ENCODE measurements around the gene RHOF.
"Not testable (repeated sequence)": the region's sequence is repeated elsewhere in the genome, so short reads cannot be mapped to it uniquely, and the experiment has no call there.

RHOF gene

GRCh38 chr12:121773011-121773777, 20.3 kb downstream of the RHOF start:
- peak; percentile 78 for DNase-seq

GRCh38 chr12:121770813-121771625, 22.5 kb downstream of the RHOF start:
- no peak for DNase-seq

- DNase-seq = no peak
Observed at GRCh38 chr12:121770388-121770787, 23.1 kb downstream of the RHOF start.

GRCh38 chr12:121769831-121770301, 23.6 kb downstream of the RHOF start:
- no peak for DNase-seq

- no peak for DNase-seq
Observed at GRCh38 chr12:121769297-121769830, 24.1 kb downstream of the RHOF start.

GRCh38 chr12:121767525-121768016, 25.9 kb downstream of the RHOF start:
- no peak for DNase-seq

- no peak for DNase-seq
Observed at GRCh38 chr12:121766290-121767039, 27.0 kb downstream of the RHOF start.

- no peak for DNase-seq
Observed at GRCh38 chr12:121765573-121765972, 27.9 kb downstream of the RHOF start.

- DNase-seq = no peak
Observed at GRCh38 chr12:121764808-121765207, 28.7 kb downstream of the RHOF start.

- no peak for DNase-seq
Observed at GRCh38 chr12:121762269-121762668, 31.2 kb downstream of the RHOF start.

GRCh38 chr12:121758536-121758935, 35.0 kb downstream of the RHOF start:
- DNase-seq = not testable (repeated sequence)

- DNase-seq = no peak
Observed at GRCh38 chr12:121755591-121755990, 37.9 kb downstream of the RHOF start.

GRCh38 chr12:121754836-121755235, 38.7 kb downstream of the RHOF start:
- no peak for DNase-seq

GRCh38 chr12:121753844-121754264, 39.6 kb downstream of the RHOF start:
- no peak for DNase-seq

GRCh38 chr12:121751749-121752351, 41.6 kb downstream of the RHOF start:
- DNase-seq = no peak

- DNase-seq = no peak
Observed at GRCh38 chr12:121751034-121751433, 42.5 kb downstream of the RHOF start.

- no peak for DNase-seq
Observed at GRCh38 chr12:121750507-121750955, 43.0 kb downstream of the RHOF start.

- DNase-seq = no peak
Observed at GRCh38 chr12:121749267-121749666, 44.2 kb downstream of the RHOF start.

- peak; percentile 16 for DNase-seq
Observed at GRCh38 chr12:121748571-121749265, 44.8 kb downstream of the RHOF start.

- no peak for DNase-seq
Observed at GRCh38 chr12:121748218-121748570, 45.3 kb downstream of the RHOF start.

- not testable (repeated sequence) for DNase-seq
Observed at GRCh38 chr12:121745545-121745944, 47.9 kb downstream of the RHOF start.

- DNase-seq = no peak
Observed at GRCh38 chr12:121741743-121742142, 51.7 kb downstream of the RHOF start.
